SKM-1 treated with dmso at 0.1 percent for 144 hours (cell line): ENCODE measurements around the gene AUTS2.

Source experiments
- DNase-seq: peaks from one replicate; lab custom pipeline; 2025; ENCODE audit not compliant: unreplicated experiment; lab: John Stamatoyannopoulos, UW

The AUTS2 gene

GRCh38 chr7:70016044-70016770 lies 417.9 kb downstream of the AUTS2 start:
- DNase-seq, result no peak

GRCh38 chr7:70017357-70017756 lies 419.1 kb downstream of the AUTS2 start:
- no peak for DNase-seq

GRCh38 chr7:70018700-70019099 lies 420.4 kb downstream of the AUTS2 start:
- DNase-seq, result no peak

GRCh38 chr7:70027867-70028266 lies 429.6 kb downstream of the AUTS2 start:
- DNase-seq, result no peak

- no peak for DNase-seq
Measured at GRCh38 chr7:70028620-70029019, 430.3 kb downstream of the AUTS2 start.

GRCh38 chr7:70029993-70030392 lies 431.7 kb downstream of the AUTS2 start:
- no peak for DNase-seq

- DNase-seq, result no peak
Measured at GRCh38 chr7:70030745-70031144, 432.5 kb downstream of the AUTS2 start.

- DNase-seq, result no peak
Measured at GRCh38 chr7:70031245-70031644, 433.0 kb downstream of the AUTS2 start.

- DNase-seq, result no peak
Measured at GRCh38 chr7:70032649-70033048, 434.4 kb downstream of the AUTS2 start.

- peak; percentile 24 for DNase-seq
Measured at GRCh38 chr7:70033226-70033625, 435.0 kb downstream of the AUTS2 start.

GRCh38 chr7:70034999-70035398 lies 436.7 kb downstream of the AUTS2 start:
- no peak for DNase-seq

GRCh38 chr7:70035519-70035918 lies 437.2 kb downstream of the AUTS2 start:
- no peak for DNase-seq

GRCh38 chr7:70035955-70036354 lies 437.7 kb downstream of the AUTS2 start:
- DNase-seq, result no peak

GRCh38 chr7:70036695-70037094 lies 438.4 kb downstream of the AUTS2 start:
- DNase-seq, result no peak

GRCh38 chr7:70037171-70037933 lies 439.1 kb downstream of the AUTS2 start:
- DNase-seq, result no peak

- no peak for DNase-seq
Measured at GRCh38 chr7:70040051-70040450, 441.8 kb downstream of the AUTS2 start.

- DNase-seq, result no peak
Measured at GRCh38 chr7:70040970-70041766, 442.9 kb downstream of the AUTS2 start.

GRCh38 chr7:70042533-70042932 lies 444.3 kb downstream of the AUTS2 start:
- DNase-seq, result no peak

GRCh38 chr7:70043015-70043538 lies 444.8 kb downstream of the AUTS2 start:
- DNase-seq, result no peak

GRCh38 chr7:70044064-70044463 lies 445.8 kb downstream of the AUTS2 start:
- no peak for DNase-seq

- DNase-seq, result no peak
Measured at GRCh38 chr7:70044525-70044924, 446.2 kb downstream of the AUTS2 start.
